Non-pigmented ciliary epithelial cell (primary cell): Measurements from ENCODE around the gene PELI1.

ENCODE experiments used
- DNase-seq: peaks from one replicate; pipeline ENCODE4 v3.0.0-alpha.2; 2010; ENCODE audit warnings: low read depth

Gene PELI1

DNA sequence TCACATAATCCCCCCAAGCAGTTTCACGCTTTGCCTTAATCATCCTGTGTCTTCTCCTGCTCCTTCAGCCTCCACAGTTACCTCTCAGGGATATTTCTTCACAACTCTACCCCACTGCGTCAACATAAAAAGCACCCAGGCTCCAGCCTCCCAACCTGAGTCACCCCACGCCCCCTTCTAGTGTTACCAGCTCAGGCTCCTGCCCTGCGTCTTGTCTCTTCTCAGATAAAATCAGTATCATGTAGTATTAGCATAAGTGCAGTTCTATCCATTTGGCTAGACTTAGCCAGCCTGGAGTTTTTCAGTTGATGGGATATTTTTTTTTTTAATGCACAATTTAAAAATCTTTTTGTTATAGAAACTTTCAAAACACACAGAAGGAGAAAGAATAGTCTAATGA is 9.6 kb upstream of the PELI1 start:
- no peak for DNase-seq

DNA sequence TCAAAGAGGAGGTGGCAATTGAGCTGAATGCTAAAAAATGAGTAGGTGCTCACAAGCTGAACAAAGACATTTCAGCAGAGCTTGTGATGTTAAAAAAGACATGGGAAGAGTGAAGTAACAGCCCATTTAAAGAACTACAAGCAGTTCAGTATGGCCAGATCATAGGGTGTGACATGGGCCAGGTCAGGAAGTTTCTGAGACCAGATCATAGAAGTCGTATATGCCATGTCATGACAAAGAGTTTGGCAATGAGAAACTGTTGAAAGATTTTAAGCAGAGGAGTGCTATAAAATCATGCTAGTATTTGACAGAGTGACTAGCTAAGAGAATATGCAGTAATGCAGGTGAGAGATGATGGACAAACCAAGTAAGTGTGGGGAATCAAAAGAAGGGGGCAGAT is 7.3 kb upstream of the PELI1 start:
- DNase-seq: no peak

DNA sequence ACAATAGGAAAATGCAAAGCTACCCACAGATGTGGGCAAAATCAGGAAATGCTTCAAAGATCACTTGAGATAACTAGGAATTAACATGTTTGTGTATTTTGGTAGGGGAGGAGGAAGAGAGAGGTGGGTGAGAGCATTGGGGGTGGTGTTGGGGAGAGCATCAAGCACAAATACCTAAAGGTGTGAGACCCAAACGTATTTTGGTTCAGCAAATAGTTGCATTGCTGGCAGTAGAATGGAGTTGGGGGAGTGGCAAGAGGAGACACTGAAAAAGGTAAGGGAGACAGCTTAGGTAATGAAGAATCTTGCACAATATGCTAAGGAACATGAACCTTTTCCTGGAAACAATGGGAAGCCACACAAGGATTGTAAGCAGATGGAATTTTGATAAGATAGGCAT is 1.5 kb upstream of the PELI1 start:
- no peak for DNase-seq

DNA sequence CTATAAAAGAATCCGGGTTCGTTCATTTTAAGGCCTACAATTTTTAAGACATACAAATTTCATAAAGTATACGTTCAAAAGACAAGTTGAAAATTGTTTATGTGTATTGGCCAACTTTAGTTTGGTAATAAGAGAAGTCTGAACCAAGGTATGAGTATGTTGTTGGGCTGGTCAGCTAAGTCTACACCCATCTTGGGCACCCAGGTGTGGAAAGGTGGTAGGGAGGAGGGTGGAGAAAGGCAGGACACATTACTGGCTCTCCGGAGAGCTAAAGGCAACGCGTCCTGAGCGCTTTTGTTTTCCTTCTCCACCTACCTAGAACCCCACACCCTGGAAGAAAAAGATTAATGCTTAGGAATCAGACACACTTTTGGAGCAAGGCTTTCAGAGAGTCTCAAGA is 899 bp upstream of the PELI1 start:
- no peak for DNase-seq

DNA sequence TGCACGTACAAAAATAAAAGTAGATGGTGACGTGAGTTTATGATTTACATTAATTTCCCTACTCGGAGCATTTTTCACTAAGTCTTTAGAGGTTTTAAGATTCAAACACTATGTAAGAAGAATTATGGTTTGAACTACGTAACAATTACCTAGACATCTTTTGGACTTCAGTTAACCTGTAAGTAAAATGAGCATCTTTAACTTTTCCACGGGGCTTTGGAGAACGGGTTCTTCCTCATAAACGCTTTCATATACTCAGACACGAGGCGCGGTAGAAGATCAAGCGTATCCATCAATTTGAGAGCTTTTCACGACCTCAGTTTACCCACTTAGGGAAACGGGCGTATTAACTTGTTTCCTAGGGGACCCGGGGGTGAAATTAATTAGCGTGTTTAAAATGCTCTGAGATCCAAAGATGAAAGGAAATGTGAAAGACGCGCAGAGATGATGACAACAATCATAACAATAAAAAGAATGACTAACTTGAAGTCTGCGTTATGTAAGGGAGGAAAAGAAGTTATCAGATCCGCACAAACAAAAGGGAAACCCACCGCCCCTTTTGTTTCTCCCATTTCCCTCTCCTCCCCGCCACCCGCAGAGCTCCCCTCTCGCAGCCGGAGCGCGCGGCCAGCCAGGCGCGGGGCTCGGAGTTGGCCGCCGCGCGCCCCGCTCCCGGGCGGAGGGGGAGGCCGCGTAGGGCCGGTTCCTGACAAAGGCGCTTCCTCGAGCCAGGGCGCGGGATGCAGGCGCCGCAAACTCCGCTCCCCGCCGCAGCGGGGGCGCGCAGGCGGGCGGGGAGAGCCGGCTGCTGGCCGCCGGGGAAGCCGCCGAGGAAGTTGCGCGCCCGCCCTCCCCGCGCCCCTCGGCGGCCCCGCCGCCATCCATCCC is 807 bp downstream of the PELI1 start:
- no peak for DNase-seq

DNA sequence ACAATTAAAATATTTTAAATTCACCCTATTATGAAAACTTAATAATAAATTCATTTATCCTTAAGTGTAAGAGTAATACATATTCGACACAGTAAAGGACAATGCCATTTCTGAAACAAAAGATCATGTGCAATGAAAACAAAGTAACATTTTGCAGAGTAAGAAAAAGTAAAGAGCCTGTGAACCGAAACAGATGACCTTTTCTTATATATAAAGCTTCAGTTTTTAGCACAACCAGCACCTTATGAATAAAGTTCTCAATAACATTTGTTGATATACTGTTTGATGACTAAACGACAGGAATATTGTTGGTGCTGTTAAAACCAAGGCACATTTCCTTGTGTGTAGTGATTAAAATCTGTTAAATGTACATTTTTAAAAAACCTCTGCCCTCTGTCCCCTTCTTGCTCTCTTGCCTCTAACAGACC is 1.5 kb downstream of the PELI1 start:
- DNase-seq: no peak

DNA sequence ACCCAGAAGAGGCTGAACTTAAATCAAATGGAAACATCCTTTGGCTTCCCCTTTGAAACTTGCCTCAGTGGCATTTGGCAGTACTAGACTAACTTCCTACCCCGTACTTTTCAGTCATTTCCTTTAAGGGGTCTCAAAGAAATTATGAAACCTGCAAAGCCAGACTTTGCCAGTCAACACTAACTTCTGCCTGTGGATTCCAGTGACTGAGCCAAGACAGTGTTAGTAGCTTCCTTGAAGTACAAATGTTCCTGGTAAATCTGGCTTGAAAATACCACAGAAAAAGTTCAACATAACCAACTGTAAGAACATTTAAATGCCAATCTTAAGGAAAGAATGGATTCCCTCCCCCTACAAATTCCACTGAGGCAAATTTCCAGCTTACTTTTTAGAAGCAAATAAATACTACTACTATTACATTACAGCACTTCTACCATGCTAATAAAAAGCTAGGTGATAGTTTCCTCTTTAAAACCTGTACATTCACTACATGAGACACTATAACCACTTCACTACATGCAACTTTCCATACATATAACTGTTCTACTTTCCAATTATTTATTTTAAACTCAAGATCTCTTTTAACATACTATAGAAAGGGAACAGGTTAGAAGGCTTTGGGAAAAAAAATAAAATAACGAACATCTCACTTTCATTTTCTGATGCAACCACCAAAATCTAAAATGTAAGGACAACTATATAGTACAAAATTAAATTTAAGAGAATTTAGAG is 2.4 kb downstream of the PELI1 start:
- DNase-seq: no peak

DNA sequence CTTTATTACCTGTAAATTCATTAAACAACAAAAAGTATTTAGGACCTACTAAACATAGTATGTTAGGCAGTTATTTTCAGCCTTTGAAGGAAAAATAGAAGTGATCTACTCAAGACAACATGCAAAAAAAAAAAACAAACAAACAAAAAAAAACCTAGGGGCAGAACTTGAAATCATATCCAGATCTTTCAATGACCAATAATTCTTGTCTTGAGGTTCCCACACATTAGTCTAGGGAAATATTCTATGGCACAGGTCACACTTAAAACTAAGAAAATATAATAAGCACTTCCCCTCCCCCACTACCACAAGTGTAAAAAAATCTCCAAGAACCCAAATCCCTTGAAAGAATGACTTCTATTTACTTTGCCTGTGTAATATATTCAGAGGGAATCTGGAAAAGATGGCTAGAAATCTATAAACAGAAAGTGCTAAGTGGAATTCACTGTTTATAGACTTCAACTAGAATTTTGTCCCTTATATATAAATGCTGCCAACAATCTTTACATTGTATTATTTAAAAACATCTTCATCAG is 3.5 kb downstream of the PELI1 start:
- no peak for DNase-seq

DNA sequence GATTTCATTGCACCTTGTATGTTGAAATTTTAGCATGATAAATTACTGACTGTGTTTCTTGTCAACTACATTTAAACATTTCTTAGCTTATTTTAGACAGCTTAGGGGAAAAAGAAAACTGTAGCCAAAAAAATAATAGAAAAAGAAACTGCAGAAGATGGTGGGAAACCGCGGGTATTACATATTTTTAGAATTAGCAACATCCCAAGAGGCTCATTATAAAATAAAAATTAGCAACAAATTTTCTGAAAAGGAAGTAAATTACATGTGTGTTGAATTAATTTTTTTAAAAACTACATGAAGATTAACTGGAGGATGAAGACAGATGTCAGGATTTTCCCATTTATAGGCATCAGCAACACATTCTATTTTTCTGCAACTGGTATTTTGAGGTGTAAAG is 4.3 kb downstream of the PELI1 start:
- DNase-seq: no peak

DNA sequence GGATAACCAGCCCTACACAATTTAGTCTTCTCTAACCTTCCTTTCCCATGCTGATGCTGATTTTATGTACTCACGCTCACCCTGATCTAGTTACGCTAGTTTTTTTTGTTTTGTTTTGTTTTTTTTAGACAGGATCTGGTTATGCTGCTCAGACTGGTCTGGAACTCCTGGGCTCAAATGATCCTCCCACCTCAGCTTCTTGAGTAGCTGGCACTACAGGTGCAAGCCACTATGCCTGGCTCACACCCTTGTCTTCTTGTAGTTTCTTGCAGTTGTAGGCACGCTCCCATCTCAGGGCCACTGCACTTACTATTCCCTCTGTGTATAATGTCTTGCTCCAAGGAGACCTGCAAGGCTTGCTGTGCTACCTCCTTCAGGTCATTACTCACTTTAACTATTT is 6.2 kb downstream of the PELI1 start:
- DNase-seq: no peak

DNA sequence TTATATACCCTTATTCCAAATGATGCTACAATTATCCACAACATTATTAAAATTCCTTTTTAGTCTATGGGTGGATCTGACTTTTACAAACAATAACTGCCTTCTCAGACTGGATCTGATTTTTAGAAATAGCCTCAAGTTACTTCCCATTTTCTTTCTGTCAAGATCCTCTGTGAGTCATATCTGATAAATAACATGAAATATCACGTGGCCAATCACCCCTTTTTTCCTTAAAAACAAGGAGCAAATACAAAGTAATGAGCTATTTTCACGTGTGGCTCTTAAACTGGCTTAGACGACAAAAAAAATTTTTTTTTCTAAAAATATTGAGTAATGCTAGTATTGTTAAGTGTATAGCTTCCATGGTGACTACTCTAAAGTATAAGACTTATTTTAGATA is 6.7 kb downstream of the PELI1 start:
- no peak for DNase-seq

DNA sequence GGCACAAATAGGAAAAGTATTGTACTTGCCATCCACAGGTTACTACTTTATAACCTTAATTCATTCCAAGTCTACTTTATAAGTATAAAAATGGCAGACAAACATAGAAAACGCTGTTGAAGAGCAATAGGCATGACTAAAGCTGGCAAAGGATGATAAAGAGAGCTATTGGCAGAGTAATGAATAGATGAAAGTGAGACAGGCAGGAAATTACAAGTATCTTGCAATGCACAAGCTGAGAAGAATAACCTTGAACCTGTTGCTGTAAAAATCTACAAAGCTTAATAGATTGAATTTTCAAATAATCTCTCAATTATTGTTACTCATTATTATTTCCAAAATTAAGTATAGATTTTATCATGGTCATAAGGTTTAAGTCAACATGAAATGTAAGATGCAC is 8.8 kb downstream of the PELI1 start:
- no peak for DNase-seq

DNA sequence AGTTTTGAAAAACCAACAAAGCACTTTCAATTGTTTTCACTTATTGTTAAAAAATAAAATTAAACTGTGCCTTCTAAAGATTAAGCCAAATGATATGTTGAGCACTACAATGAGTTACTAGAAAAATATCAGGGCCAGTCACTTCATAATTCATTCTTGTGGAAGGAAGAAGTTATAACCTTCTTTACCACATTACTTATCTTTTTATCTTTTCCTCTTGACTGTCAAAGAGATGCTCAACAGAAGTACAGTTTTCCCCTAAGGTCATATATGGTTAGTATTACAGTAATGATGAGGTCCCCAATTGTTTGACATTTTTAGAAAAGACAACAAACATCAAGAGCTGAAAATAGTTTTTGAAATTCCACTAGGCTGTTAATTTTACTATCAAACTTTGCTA is 9.4 kb downstream of the PELI1 start:
- no peak for DNase-seq

DNA sequence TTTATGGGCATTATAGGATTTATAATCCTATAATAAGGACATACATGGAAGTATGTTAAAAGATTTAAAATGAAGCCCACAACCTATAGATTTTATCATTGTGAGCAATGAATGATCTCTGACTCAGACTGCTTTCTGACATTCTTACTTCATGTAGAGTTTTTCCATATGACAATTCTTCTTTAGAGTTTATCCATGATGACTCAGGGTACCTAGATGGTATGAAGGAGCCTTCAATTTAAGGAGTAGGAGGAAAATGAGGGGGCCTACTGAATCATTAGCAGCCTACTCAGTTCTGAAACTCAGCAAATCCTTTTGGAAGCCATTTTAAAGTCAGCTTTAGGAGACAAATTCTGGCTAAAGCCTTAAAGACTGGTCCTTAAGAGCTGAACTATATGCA is 10.4 kb downstream of the PELI1 start:
- peak; percentile 42 for DNase-seq

DNA sequence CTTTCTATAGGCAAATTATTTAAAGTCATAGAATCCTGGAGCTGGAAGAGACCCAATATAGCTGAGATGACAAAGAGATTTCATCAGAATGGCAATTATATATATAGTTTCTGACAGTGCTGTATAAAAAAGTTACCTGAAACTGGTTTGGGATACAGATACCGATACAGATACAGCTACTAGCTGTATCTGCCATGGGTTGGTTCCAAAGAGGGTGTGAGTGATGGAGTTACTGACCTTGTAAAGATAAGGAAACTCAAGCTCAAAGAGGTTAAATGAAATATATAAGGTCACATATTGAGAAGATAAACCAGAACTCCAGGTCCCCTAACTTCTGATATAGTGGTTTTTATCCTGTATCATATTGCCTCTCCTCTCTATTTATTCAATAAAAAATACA is 10.9 kb downstream of the PELI1 start:
- no peak for DNase-seq

DNA sequence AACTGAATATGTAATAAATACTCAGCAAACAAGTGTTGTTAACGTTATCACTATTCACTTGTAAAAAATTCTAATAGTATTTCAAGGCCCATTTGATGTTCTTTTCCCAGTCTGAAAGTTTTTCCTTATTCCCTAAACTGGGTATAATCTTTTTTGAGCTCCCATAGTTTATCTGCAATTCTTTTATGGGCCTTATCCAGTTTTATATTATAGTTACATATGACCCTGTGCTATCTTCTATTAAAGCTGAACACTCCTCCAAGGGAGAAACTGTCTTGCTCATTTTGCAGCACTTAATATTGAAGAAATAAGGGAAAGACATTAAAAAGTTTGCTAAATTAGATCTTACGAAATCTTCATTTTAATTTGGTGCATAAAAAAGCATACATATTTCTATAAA is 13.9 kb downstream of the PELI1 start:
- DNase-seq: no peak

DNA sequence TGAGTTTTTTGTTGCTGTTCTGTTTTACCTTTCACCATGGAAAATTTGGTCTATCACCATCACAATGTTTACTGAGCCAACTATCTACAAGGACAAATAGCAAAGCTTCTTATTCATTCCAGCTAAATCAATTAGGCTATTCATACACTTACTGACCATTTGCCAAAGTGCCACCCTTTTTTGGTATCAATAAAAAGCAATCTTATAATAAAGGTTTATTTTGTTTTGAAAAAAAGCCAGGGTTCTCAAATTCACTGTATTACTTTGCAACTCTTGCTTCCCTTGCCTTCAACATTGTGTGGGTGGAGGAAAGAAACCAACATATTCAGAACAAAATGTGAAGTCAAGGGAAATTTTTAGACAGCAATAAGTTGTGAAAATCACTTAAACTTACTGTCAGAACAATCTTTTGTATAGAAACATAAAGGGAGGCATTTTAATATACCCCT is 15.3 kb downstream of the PELI1 start:
- no peak for DNase-seq

DNA sequence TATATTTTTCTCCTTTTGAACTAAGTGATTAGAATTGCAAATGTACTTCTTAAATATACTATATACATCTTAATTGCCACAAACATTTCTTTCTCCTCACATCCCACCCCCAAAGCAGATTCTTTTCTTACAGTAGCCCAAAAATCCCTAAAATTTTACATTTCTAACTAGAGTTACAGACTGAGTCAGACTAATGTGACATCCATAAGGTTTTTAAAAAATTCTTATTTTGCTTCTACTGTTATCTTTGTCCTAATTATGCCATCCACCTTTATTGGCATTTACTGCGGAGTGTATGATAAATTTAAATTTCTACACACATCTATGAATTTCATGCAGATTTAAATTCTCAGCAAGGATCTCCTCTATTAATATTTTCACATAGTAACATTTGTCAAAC is 15.8 kb downstream of the PELI1 start:
- no peak for DNase-seq

DNA sequence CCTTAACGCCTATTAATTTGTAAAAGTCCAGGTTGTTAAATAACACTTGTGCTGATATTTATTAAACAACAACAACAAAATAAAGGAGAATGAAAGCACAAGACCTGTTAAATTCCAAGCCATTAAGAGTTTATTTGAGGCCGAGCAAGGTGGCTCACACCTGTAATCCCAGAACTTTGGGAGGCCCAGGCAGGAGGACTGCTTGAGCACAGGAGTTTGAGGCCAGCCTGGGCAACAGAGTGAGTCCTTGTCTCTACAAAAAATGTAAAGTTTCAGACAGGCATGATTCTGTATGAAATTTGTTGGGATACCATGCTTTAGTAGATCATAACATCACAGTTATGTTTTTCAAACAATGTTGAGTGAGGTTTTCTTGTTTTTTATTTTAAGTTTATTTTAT is 17.1 kb downstream of the PELI1 start:
- no peak for DNase-seq

DNA sequence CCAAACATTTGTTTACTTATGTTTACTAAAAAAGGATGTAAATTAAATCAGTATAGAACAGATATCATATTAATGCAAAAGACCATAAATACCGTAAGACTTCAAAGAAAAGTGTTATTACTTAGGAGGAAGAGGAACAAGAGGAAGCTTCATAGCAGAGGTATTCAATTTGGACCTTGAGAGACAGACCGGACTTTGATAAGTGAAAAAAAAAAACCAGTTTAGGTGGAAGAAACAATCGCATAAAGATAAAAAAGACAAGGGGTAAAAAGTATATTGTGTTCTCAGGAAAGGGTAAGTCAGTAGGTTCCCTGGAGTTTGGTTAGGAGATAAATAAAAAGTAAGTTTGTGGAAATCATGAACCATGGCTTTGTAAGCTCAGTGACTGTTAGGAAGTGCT is 17.6 kb downstream of the PELI1 start:
- DNase-seq: no peak

DNA sequence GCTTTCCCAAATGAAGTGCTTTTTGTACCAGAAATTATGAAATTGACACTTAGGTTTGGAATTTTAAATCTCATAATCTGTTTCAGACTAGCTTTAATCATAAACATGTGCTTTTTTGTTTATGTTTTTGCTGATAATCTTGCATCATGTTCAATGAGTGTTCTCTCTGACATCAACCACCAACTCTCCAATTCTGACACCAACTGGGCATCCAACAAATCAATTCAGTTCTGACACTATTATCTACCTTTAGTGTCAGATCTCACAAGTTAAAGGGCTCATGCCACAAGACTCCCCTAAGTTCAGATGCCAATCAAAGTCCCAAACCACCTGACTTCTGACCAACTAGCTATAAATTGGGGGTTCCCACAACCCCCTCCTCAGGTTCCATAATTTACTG is 19.6 kb downstream of the PELI1 start:
- no peak for DNase-seq

DNA sequence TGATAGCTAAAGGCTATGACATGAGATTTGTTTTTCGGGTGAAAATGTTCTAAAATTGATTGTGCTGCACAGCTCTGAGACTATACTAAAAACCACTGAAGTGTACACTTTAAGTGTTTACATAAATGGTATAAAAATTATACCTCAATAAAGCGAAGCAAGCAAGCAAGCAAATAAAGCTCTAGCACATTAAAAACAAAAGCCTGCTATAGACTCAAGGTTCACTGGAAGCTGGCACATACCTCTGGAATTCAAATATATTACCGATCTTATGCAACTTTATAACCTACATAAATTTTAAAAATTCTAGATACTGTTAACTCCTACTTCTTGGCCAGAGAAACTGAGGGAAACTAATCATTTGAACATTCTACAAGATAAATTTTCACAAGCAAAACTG is 20.1 kb downstream of the PELI1 start:
- no peak for DNase-seq

DNA sequence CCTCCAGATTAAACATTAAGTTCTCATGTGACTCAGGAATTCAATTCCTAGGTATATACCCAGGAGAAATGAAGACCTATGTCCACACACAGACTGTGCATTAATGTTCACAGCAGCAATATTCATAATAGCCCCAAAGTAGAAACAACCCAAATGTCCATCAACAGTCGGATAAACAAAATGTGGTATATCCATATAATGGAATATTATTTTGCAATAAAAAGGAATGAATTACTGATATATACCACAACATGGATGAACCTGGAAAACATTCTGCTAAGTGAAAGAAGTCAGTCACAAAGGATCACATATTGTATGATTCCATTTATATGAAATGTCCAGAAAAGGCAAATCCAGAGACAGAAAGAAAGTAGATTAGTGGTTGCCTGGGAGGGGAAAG is 20.5 kb downstream of the PELI1 start:
- DNase-seq: no peak
